Gastrocnemius medialis (tissue), 4 donors: ENCODE measurements around the gene TNS4. TPM values are rescaled to one million over a fixed set of nuclear protein-coding genes. Genes with fewer than 3 reads are reported as not detected.

Experiments
- ATAC-seq, 2 donors: fragments of 150-250 bp; one replicate each; pipeline ENCODE4 v1.9.1; 2016
- DNase-seq, 2 donors: peaks; one replicate each; pipeline ENCODE4 v3.0.0-alpha.2; 2019
- H3K27ac ChIP-seq, 4 donors: fragments of 200-600 bp; sonication (generic); 1 replicate in 1 of 4; 2 replicates in 3 of 4; pipeline ENCODE4 v1.5.1; 2016 to 2018; ENCODE audit warnings: mild to moderate bottlenecking in 2 of 4, moderate library complexity in 1 of 4
- H3K27me3 ChIP-seq, 3 donors: fragments of 200-600 bp; sonication (generic) in 2 of 3; 1 replicate in 1 of 3; 2 replicates in 2 of 3; pipeline versions ENCODE4 v1.5.1 to v1.6.0; 2016 to 2019; ENCODE audit warnings: mild to moderate bottlenecking in 1 of 3, moderate library complexity in 1 of 3
- H3K36me3 ChIP-seq, 2 donors: fragments of 200-600 bp; sonication (generic) in 1 of 2; one replicate each; pipeline ENCODE4 v1.5.1; 2017 to 2018
- H3K4me1 ChIP-seq, 2 donors: fragments of 200-600 bp; sonication (generic) in 1 of 2; one replicate each; pipeline ENCODE4 v1.5.1; 2016 to 2017; ENCODE audit warnings: mild to moderate bottlenecking in 2 of 2
- H3K4me3 ChIP-seq, 4 donors: fragments of 200-600 bp; sonication (generic) in 3 of 4; 1 replicate in 1 of 4; 2 replicates in 3 of 4; pipeline ENCODE4 v1.5.1; 2016 to 2019; ENCODE audit warnings: mild to moderate bottlenecking in 2 of 4
- H3K9me3 ChIP-seq, 3 donors: fragments of 200-600 bp; sonication (generic) in 2 of 3; 1 replicate in 1 of 3; 2 replicates in 2 of 3; pipeline ENCODE4 v1.5.1; 2016 to 2019
- POLR2A ChIP-seq, 2 donors: fragments of 450-650 bp; IDR thresholded peaks; one replicate each; pipeline ENCODE4 v1.6.1; 2017; ENCODE audit warnings: antibody characterized with exemption in 2 of 2, mild to moderate bottlenecking in 2 of 2, moderate library complexity in 2 of 2
- in situ Hi-C, 4 donors: fragments of 200-750 bp; cut with MboI; loops; one replicate each; pipeline versions ENCODE4 v1.15.0 to v1.8.0; 2017; ENCODE audit warnings: low sequenced_read_pairs in 4 of 4
- intact Hi-C: fragments of 100-400 bp; cut with DNase I; formaldehyde crosslinking; loops from one replicate; pipeline ENCODE4 v1.15.1; 2023; ENCODE audit warnings: low total_unique reads
- total RNA-seq, 4 donors: library from RNA; depleted of rRNA; stranded (reverse); fragments of >200 nt; gene quantifications; one replicate each; pipeline versions ENCODE4 v1.1.0 to v1.2.3, GENCODE V29; 2016
- TF ChIP-seq, protein P1 (sequence below), 5 experiments: fragments of 450-650 bp in 3 of 5; fragments of 200-600 bp in 2 of 5; sonication (generic) in 2 of 5; IDR thresholded peaks in 4 of 5; conservative IDR thresholded peaks in 1 of 5; 1 replicate in 4 of 5; 2 replicates in 1 of 5; pipeline ENCODE4 v1.5.1; 2016 to 2019; ENCODE audit warnings: antibody characterized with exemption in 5 of 5, mild to moderate bottlenecking in 3 of 5, moderate library complexity in 3 of 5

TNS4 gene
- total RNA-seq, 4 donors from 2014 or later: 0.18 TPM; not detected in 3

DNA sequence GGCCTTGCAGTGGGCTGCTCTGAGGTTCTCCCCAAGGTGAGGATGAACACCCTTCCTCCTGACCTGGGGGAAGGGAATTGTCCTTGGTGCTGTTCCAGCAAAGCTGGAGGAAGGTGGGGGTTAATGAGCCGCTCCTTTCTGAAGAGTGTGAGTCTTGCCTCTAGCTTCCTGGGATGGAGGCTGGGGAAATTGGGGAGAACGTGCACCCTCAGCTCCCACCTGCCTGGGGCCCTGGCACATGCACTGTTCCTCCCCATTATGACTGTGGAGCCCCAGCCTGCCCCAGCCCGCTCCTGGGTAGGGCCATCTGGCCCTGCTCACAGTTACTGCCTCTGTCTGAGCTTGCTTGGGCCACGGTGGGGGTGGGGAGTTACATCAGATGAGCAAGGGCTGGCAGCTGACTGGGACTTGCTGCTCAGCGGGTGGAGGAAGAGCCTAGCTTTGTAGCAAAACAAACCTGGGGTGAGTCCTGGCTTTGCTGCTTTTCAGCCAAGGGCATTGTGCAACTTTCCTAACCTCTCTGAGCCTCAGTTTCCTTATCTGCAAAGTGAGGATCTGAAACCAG, 11.1 kb downstream of the TNS4 start:
- Histone ChIP-seq H3K4me1 (peaks cover 5 to 8% of the 10 kb centered on the region in 2 donors), H3K27ac (no peak overlapping the region), H3K9me3 (no peaks in the 10 kb centered on the region), H3K36me3 (no peaks in the 10 kb centered on the region), H3K4me3 (no peak overlapping the region), H3K27me3 (no peaks in the 10 kb centered on the region)
- DNase-seq (peak; percentile 22 to 66), ATAC-seq (peak; percentile 28 to 52)
- in situ Hi-C loops: no loop called here
- intact Hi-C loops: no loop called here
- TF ChIP-seq, protein P1, sequence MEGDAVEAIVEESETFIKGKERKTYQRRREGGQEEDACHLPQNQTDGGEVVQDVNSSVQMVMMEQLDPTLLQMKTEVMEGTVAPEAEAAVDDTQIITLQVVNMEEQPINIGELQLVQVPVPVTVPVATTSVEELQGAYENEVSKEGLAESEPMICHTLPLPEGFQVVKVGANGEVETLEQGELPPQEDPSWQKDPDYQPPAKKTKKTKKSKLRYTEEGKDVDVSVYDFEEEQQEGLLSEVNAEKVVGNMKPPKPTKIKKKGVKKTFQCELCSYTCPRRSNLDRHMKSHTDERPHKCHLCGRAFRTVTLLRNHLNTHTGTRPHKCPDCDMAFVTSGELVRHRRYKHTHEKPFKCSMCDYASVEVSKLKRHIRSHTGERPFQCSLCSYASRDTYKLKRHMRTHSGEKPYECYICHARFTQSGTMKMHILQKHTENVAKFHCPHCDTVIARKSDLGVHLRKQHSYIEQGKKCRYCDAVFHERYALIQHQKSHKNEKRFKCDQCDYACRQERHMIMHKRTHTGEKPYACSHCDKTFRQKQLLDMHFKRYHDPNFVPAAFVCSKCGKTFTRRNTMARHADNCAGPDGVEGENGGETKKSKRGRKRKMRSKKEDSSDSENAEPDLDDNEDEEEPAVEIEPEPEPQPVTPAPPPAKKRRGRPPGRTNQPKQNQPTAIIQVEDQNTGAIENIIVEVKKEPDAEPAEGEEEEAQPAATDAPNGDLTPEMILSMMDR (IDR thresholded peaks at IDR 0.05 in 4 of 5, conservative IDR thresholded peaks at IDR 0.05 in 1 of 5): no peak
- no peak for TF ChIP-seq POLR2A (IDR thresholded peaks at IDR 0.05)

DNA sequence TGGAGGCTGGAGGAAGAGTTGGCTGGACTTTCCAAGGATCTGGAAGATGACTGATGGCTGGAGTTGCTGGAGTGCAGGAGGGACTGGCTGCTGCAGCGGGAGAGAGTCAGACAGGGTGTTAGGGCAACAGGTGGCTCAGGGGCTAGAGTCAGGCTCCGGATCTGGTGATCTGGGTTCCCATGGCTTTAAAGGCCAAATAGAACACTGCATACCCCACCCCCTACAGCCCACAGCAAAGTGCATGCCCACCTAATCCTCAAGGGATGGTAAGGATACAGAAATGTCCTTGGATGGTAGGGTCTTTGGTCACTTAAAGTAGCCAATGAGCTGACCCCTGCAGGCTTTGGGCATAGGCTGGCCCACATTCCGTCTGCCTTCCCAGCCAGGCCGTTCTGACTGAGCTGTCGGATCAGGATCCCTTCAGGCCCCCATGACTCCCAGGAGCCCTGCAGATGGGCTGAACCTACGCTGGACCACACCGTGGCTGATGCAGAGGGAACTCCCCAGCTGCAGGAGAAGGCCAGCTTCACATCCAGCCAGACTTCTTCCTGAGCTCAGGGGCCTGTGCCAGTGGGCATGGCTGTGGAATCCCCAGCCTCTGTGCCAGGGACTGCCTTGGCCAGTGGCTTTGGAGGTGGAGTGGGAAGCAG, 13.9 kb downstream of the TNS4 start:
- intact Hi-C loops: no loop called here
- ATAC-seq (peak in 1 of 2 donors; percentile 18), DNase-seq (peak in 1 of 2 donors; percentile 38)
- in situ Hi-C loops: no loop called here
- Histone ChIP-seq H3K4me1 (peaks cover 5 to 8% of the 10 kb centered on the region in 2 donors), H3K9me3 (no peaks in the 10 kb centered on the region), H3K27ac (peak overlapping the region in 1 of 4 donors; percentile 53), H3K27me3 (no peaks in the 10 kb centered on the region), H3K4me3 (no peak overlapping the region), H3K36me3 (no peaks in the 10 kb centered on the region)
- TF ChIP-seq POLR2A (IDR thresholded peaks at IDR 0.05): no peak
- TF ChIP-seq, protein P1 (IDR thresholded peaks at IDR 0.05 in 4 of 5, conservative IDR thresholded peaks at IDR 0.05 in 1 of 5): no peak

DNA sequence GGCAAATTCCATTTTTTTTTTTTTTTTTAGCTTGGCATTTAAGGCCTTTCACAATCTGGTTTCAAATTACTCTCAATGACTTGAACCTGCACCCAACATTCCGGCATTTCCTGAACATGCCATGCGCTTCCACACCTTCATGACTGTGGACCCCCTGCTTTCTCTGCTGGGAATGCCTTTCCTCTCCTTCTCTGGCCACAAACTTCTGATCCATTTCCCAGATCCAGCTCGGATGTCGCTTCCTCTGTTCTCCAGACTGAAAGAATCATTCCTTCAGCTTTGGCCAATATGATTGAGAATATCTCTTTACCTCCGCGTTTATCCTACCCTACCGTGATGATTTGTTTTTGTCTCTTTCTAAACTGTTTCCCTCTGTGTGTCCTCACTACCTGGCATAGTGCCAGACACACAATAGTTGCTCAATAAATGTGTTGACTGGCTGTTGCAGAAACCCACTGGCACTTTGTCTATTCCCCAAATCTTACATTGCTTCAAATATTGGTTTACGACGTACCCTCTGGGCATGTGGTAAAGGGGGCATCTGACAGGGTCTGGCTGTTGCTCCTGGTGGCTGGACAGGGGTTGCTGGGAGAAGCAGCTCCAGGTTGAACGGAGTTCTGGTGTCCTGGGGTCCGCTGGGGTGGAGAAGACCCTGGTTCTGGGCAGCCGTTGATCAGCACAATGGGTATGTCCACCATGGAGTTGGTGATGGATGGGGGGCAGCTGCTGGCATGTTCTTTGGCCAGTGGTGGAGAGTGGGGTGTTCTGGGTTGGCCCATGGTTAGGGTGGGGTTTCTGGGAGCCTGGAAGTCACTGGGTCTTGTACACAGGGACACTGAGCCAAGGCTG, 14.7 kb downstream of the TNS4 start:
- ATAC-seq (no peak), DNase-seq (peak in 1 of 2 donors; percentile 33)
- Histone ChIP-seq H3K36me3 (no peaks in the 10 kb centered on the region), H3K9me3 (no peaks in the 10 kb centered on the region), H3K4me3 (no peak overlapping the region), H3K4me1 (peaks cover 5 to 8% of the 10 kb centered on the region in 2 donors), H3K27ac (peak overlapping the region in 3 of 4 donors; percentile 53 to 61 (median 57)), H3K27me3 (no peaks in the 10 kb centered on the region)
- in situ Hi-C loops: no loop called here
- intact Hi-C loops: no loop called here
- TF ChIP-seq, protein P1 (IDR thresholded peaks at IDR 0.05 in 4 of 5, conservative IDR thresholded peaks at IDR 0.05 in 1 of 5): no peak
- TF ChIP-seq POLR2A (IDR thresholded peaks at IDR 0.05): no peak

DNA sequence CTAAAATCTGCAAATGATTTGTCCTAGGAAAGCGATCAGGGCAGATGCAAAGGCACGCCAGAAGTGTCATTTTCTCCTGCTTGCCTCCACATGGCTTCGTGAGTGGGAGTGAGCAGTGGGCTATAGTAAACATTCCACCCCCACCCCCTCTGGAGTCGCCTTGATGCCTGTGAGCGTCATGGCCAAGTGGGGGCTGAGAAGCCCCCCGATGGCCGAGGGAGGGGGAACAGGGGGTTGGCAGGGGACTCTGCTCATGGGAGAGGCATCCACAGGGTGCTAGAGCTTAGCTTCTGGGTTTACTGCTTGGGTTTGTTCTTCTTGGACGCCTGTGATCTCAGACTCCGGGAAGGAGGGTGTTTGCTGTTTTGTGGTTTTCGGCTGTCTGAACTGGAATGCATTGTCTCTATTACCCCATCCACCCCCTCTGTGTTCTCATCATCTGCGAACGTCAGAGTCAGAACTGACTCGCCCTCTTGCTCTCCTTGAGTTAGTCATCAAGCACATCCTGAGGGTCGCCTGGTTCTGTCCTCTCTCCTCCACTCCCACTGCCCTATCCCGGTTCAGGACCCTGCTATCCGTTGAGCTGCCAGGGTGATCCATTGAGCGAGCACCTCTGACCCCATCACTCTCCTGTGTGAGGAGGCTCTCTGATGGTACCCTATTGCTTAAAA, 15.4 kb downstream of the TNS4 start:
- Histone ChIP-seq H3K27me3 (no peaks in the 10 kb centered on the region), H3K4me3 (no peak overlapping the region), H3K27ac (peak overlapping the region; percentile 48 to 66 (median 55)), H3K9me3 (no peaks in the 10 kb centered on the region), H3K36me3 (no peaks in the 10 kb centered on the region), H3K4me1 (peaks cover 5 to 8% of the 10 kb centered on the region in 2 donors)
- in situ Hi-C loops (no loop called here), intact Hi-C loops (no loop called here)
- peak; percentile 44 to 73 for ATAC-seq
- DNase-seq: peak in 1 of 2 donors; percentile 57
- TF ChIP-seq, protein P1 (IDR thresholded peaks at IDR 0.05 in 4 of 5, conservative IDR thresholded peaks at IDR 0.05 in 1 of 5): no peak
- peak in 1 of 2 donors; percentile 44 for TF ChIP-seq POLR2A (IDR thresholded peaks at IDR 0.05)
